OCI-LY3 (cell line): ENCODE data around the gene MARK2.

Experiments used
- CTCF ChIP-seq: fragments of 200-600, 300-600 bp; sonication (generic); IDR thresholded peaks from 2 replicates; pipeline ENCODE4 v1.5.1; 2014; ENCODE audit warnings: antibody characterized with exemption, low read length, low read depth
- EZH2phosphoT487 ChIP-seq: fragments of 200-600 bp; shearing (Covaris generic); IDR thresholded peaks from 2 replicates; pipeline ENCODE4 v1.6.1; 2018; ENCODE audit warnings: antibody characterized with exemption, mixed run types, low read depth

GRCh38 chr11:63911876-63912275, 73.0 kb downstream of the MARK2 start:
- TF ChIP-seq CTCF (no peak), EZH2phosphoT487 (no peak)
